Fibroblast of pulmonary artery (primary cell): ENCODE data around the gene WIZ.
A peak's percentile ranks its signal among the peaks of the same experiment; 100 is the strongest.

Experiments
- DNase-seq: peaks from one replicate; pipeline ENCODE4 v3.0.0-alpha.2; 2010; ENCODE audit warnings: low read depth
- H3K4me3 ChIP-seq: replicated peaks from 2 replicates; pipeline ENCODE4 v1.5.1; 2011; ENCODE audit warnings: low read depth, mild to moderate bottlenecking, control low read depth, low read length, moderate library complexity
- CTCF ChIP-seq: IDR thresholded peaks from 2 replicates; pipeline ENCODE4 v1.5.1; 2011; ENCODE audit warnings: mild to moderate bottlenecking, control low read depth, low read length, inconsistent platforms; ENCODE audit errors: missing control alignments

WIZ gene

DNA sequence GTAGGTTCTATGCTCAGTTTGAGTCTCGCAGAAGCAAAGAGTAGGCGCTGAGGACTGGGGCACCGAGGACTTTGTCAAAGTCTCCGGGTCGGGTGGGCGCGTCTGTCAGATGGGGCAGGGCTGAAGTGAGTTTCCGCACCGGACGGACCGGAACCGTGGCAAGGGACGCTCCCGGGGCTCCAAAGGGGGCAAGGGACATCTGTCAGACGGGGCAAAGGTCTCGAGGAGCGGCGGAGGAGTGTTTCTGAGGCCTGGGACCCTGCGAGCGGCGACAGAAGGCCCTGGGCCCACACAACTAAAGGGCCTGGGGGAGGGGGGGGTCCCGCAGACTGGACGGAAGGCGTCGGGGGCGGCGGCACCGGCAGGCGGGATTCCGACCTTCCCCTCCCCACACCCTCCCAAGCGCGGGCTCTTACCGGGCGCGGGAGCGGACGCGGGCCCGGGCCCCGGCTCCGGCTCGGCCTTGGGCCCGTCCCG, 17.7 kb downstream of the WIZ start:
- DNase-seq: no peak
- no peak for TF ChIP-seq CTCF
- peak overlapping the region; percentile 89 for H3K4me3 ChIP-seq

DNA sequence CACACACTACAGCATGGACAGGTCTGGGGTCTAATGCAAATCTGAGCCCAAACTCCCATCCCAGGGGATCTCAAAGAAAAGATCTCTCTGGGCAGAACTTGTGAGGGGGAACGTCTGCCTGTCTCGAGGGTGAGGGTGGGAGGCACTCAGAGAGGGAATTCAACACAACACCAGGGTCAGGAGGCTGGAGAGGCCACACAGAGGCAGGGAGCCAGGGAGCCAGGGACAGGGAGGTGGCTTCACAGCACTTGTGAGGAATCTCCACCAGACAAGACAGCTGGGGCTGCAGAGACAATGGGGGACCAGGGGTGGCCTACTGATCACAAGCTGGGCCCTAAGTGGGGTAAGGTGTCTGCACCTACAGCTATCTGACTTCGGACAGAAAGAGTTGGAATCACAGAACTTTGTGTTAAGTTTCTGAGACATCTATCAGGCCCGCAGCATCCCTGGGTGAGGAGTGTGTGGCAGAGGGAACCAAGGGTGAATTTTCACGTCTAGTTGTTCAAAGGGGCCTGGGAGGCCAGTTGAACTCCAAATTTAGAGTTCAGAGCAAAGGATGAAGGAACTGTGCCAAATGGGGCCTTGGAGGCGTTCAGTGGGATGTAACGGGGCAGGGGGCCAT, 18.2 kb downstream of the WIZ start:
- no peak for DNase-seq
- no peak for TF ChIP-seq CTCF
- peak overlapping the region; percentile 89 for H3K4me3 ChIP-seq

DNA sequence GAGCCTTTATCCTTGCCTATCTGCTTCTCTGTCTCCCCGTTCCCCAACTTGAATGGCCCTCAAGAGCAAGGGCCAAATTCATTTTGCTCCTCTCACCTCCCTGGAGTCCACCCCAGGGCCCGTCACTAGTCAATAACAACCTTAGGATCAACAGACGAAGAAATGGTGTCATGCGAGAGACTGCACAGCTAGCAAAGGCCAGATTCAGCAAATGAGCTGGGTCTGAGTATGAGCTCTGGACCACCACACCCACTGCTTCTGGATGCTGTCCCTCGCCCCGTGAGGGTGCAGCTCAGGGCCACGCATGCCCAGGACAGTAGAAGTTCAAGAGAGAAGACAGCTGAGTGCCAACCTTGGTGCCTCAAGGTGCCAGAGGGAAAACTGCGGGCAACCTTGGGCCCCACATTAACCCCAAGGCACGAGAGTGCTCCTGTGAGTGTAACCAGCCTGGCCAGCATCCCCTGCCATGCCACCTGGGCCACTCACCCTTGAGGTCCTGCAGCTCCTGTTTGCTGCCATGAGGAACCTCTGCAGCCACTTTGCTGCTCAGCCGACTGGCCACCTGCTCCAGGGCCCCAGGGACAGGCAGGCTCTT, 19.1 kb downstream of the WIZ start:
- H3K4me3 ChIP-seq: peak overlapping the region; percentile 89
- TF ChIP-seq CTCF: no peak
- DNase-seq: no peak

DNA sequence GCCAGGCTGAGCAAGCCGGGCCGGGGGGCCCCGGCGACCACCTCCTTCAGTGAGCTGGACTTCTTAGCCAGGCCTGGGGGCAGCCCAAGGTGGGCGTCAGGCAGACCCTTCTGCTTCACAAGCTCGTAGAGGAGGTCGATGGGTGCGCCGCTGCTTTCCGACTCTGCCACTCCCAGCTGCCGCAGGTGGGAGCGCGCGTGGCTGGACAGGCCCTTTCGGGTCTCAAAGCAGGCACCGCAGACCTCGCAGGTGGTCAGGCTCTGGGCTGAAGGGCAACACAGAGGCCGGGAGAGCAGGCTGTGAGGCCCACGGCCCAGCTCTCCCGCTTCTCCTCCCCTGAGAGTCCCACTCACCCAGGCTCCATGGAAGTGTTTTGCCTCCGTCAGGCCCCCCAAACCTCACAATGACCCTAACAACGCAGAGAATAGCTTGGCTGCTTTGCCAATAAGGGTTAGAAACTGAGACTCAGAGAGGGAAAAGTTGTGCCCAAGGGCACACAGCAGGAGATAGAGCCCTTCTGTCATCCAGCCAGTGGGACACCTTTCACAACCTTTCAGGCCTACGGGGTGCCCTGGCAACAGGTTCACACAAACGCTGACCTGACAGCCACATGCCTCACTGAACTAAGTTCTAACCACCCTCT, 19.8 kb downstream of the WIZ start:
- no peak overlapping the region for H3K4me3 ChIP-seq
- no peak for TF ChIP-seq CTCF
- no peak for DNase-seq

DNA sequence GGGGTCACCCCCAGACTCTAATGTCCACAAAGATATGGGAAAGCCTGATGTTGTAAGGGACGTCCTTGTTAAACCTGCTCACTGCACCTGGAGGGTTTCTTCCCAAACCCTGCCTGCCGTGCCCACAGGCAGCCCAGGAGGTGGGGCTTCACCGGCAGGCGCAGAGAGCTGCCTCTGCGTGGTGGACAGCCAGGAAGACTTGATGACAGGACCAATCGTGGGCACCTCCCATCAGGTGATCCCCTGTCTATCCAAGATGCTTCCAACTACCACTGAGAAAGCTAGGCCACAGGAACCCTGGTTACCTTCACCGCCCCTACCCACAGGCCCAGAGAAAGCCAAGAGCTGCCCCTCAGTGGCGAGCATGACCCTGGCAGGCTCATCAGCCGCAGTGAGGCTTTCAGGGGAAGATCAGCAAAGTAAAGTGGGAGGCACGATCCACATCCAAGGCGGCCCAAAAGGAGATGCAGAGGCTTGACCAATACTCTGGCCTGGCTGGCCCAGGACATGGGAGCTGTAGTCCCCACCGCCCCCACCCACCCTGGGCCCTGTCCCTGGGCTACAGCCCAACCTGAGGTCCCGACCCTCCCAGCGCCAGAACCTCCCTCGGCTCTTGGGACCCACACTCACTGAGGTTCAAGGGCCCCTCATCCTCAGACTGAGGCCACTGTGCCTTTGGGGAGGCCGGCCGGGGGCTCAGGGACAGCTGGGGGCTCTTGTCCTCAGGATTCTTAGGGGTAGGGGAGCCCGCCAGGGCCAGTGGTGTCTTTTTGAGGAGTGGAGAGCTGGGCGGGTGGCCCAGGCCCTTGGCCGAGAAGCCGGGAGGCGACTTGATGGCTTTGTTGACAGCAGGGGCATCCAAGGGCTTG, 20.6 kb downstream of the WIZ start:
- TF ChIP-seq CTCF: no peak
- DNase-seq: no peak
- no peak overlapping the region for H3K4me3 ChIP-seq

- no peak for TF ChIP-seq CTCF
- H3K4me3 ChIP-seq: no peak overlapping the region
Measured at GRCh38 chr19:15427991-15428471, 21.7 kb downstream of the WIZ start.

More at GRCh38 chr19:15427991-15428471, 21.7 kb downstream of the WIZ start:
- no peak for DNase-seq
